Smooth muscle cell (in vitro differentiated cells): ENCODE results near the gene HDAC6. TPM values are rescaled to one million over a fixed set of nuclear protein-coding genes. Genes with fewer than 3 reads are reported as not detected.

Source experiments
- DNase-seq: peaks from one replicate; lab custom pipeline; 2025; ENCODE audit not compliant: unreplicated experiment; lab: John Stamatoyannopoulos, UW
- H2AFZ ChIP-seq: fragments of 200-600 bp; sonication (generic); 2 replicates; pipeline ENCODE4 v1.6.0; 2016; ENCODE audit warnings: antibody characterized with exemption, low read depth, mild to moderate bottlenecking
- H3F3A ChIP-seq: fragments of 200-600 bp; sonication (generic); 2 replicates; pipeline ENCODE4 v1.6.0; 2017; ENCODE audit warnings: antibody characterized with exemption, low read depth
- H3K27ac ChIP-seq: fragments of 200-600 bp; sonication (generic); 2 replicates; pipeline ENCODE4 v1.5.1; 2016; ENCODE audit warnings: low read depth, mild to moderate bottlenecking
- H3K27me3 ChIP-seq: fragments of 200-600 bp; sonication (generic); 2 replicates; pipeline ENCODE4 v1.6.1; 2016; ENCODE audit warnings: low read depth, mild to moderate bottlenecking
- H3K36me3 ChIP-seq: fragments of 200-600 bp; sonication (generic); 2 replicates; pipeline ENCODE4 v1.5.1; 2016; ENCODE audit warnings: low read depth
- H3K4me1 ChIP-seq: fragments of 200-600 bp; sonication (generic); 2 replicates; pipeline ENCODE4 v1.5.1; 2016; ENCODE audit warnings: low read depth
- H3K4me2 ChIP-seq: fragments of 200-600 bp; sonication (generic); 2 replicates; pipeline ENCODE4 v1.6.0; 2016; ENCODE audit warnings: mild to moderate bottlenecking
- H3K4me3 ChIP-seq: fragments of 200-600 bp; sonication (generic); 2 replicates; pipeline ENCODE4 v1.5.1; 2016; ENCODE audit warnings: mild to moderate bottlenecking
- H3K79me2 ChIP-seq: fragments of 200-600 bp; sonication (generic); 2 replicates; pipeline ENCODE4 v1.6.0; 2016; ENCODE audit warnings: low read depth, mild to moderate bottlenecking
- H3K9ac ChIP-seq: fragments of 200-600 bp; sonication (generic); 2 replicates; pipeline ENCODE4 v1.6.0; 2016; ENCODE audit warnings: low read depth
- H3K9me3 ChIP-seq: fragments of 200-600 bp; sonication (generic); replicated peaks from 2 replicates; pipeline ENCODE4 v1.5.1; 2016; ENCODE audit warnings: low read depth
- H4K20me1 ChIP-seq: fragments of 200-600 bp; sonication (generic); 2 replicates; pipeline ENCODE4 v1.6.0; 2016; ENCODE audit warnings: low read depth
- CTCF ChIP-seq: fragments of 200-600 bp; sonication (generic); IDR thresholded peaks from 2 replicates; pipeline ENCODE4 v1.5.1; 2017; ENCODE audit warnings: borderline replicate concordance, mild to moderate bottlenecking, antibody characterized with exemption; ENCODE audit not compliant: insufficient read depth, poor library complexity, severe bottlenecking
- WGBS: methylation state at CpG from one replicate; pipeline ENCODE4 v1.1.7; 2016; ENCODE audit warnings: low lambda C conversion rate; 5-methylcytosine and 5-hydroxymethylcytosine counted together
- polyA plus RNA-seq: library from polyadenylated mRNA; unstranded; fragments of >200 nt; fragmentation: Nextera tagmentation; extraction: Ambion mirVana; gene quantifications from 2 replicates; pipeline ENCODE4 v1.2.1, GENCODE V29; 2016
- total RNA-seq: library from RNA; depleted of rRNA; stranded (reverse); fragments of >200 nt; gene quantifications from 2 replicates; pipeline ENCODE4 v1.2.3, GENCODE V29; 2014

HDAC6 gene
- total and polyA plus RNA-seq, 2 experiments from 2014 or later, result 46.0 to 71.3 TPM

GRCh38 chrX:48794340-48794910 is 7.4 kb upstream of the HDAC6 start:
- WGBS, result 83% methylated on average over 12 of the region's 12 CpGs
- Histone ChIP-seq H3K9me3 (no peaks in the 10 kb centered on the region), H3K4me1 (no peaks in the 10 kb centered on the region), H3K27ac (no peak overlapping the region), H2AFZ (no peak overlapping the region), H3K79me2 (no peaks in the 10 kb centered on the region), H3K9ac (no peak overlapping the region), H3K36me3 (no peaks in the 10 kb centered on the region), H4K20me1 (no peaks in the 10 kb centered on the region), H3K4me3 (no peak overlapping the region), H3F3A (no peaks in the 10 kb centered on the region), H3K4me2 (no peak overlapping the region), H3K27me3 (no peaks in the 10 kb centered on the region)
- no peak for TF ChIP-seq CTCF
- DNase-seq, result no peak

- Histone ChIP-seq H3K4me2 (no peak overlapping the region), H3K79me2 (no peaks in the 10 kb centered on the region), H4K20me1 (no peaks in the 10 kb centered on the region), H3F3A (no peaks in the 10 kb centered on the region), H3K36me3 (no peaks in the 10 kb centered on the region), H3K4me3 (no peak overlapping the region), H2AFZ (no peak overlapping the region), H3K9ac (no peak overlapping the region), H3K9me3 (no peaks in the 10 kb centered on the region), H3K4me1 (no peaks in the 10 kb centered on the region), H3K27ac (no peak overlapping the region), H3K27me3 (no peaks in the 10 kb centered on the region)
- WGBS, result 44% methylated on average over 8 of the region's 8 CpGs
- no peak for TF ChIP-seq CTCF
- DNase-seq, result no peak
Observed at GRCh38 chrX:48794911-48795515, 6.9 kb upstream of the HDAC6 start.

- Histone ChIP-seq H3K4me2 (no peak overlapping the region), H4K20me1 (no peaks in the 10 kb centered on the region), H3K4me1 (no peaks in the 10 kb centered on the region), H3K9me3 (no peaks in the 10 kb centered on the region), H3K4me3 (no peak overlapping the region), H3K79me2 (no peaks in the 10 kb centered on the region), H3K27me3 (no peaks in the 10 kb centered on the region), H3K36me3 (no peaks in the 10 kb centered on the region), H3K27ac (no peak overlapping the region), H3K9ac (no peak overlapping the region), H2AFZ (no peak overlapping the region), H3F3A (no peaks in the 10 kb centered on the region)
- no peak for TF ChIP-seq CTCF
- DNase-seq, result no peak
- WGBS, result 71% methylated on average over 2 of the region's 2 CpGs
Observed at GRCh38 chrX:48798318-48798717, 3.5 kb upstream of the HDAC6 start.
